Measurements from ENCODE around the gene STAU1. TPM values are rescaled to one million over a fixed set of nuclear protein-coding genes. Genes with fewer than 3 reads are reported as not detected.

Gene STAU1
- total and polyA plus RNA-seq, 8 donors = 18.9 to 62.8 (median 55.3) TPM

GRCh38 chr20:49233226-49233625 is 45.1 kb upstream of the STAU1 start:
- Histone ChIP-seq H3K9me3 (no peaks in the 10 kb centered on the region), H3K27ac (no peak overlapping the region), H3K27me3 (no peaks in the 10 kb centered on the region), H3K4me3 (no peak overlapping the region), H3K4me1 (no peaks in the 10 kb centered on the region), H3K36me3 (peaks cover 0 to 83% (median 53%) of the 10 kb centered on the region in 3 donors)
- intact Hi-C loops (cut with DNase I) = no loop called here
- TF ChIP-seq CTCF (IDR thresholded peaks at IDR 0.05) = no peak
- ATAC-seq (no peak), DNase-seq (no peak), FAIRE-seq (no peak)
- WGBS, 2 donors = 89 to 93% methylated on average over 10 of the region's 10 CpGs

GRCh38 chr20:49231471-49231870 is 43.3 kb upstream of the STAU1 start:
- TF ChIP-seq CTCF (IDR thresholded peaks at IDR 0.05) = no peak
- H3K27me3 ChIP-seq = no peaks in the 10 kb centered on the region
- no peaks in the 10 kb centered on the region for H3K9me3 ChIP-seq
- intact Hi-C loops (cut with DNase I) = no loop called here
- no peak overlapping the region for H3K27ac ChIP-seq
- ATAC-seq (no peak), DNase-seq (no peak), FAIRE-seq (no peak)
- WGBS, 2 donors = 83 to 98% methylated on average over 7 of the region's 7 CpGs
- H3K4me1 ChIP-seq = no peaks in the 10 kb centered on the region
- H3K36me3 ChIP-seq = peaks cover 0 to 75% (median 45%) of the 10 kb centered on the region in 3 donors
- H3K4me3 ChIP-seq = no peak overlapping the region

GRCh38 chr20:49230561-49231133 is 42.5 kb upstream of the STAU1 start:
- Histone ChIP-seq H3K27me3 (no peaks in the 10 kb centered on the region), H3K9me3 (no peaks in the 10 kb centered on the region), H3K36me3 (peaks cover 3 to 78% (median 49%) of the 10 kb centered on the region in 3 donors), H3K27ac (no peak overlapping the region), H3K4me3 (no peak overlapping the region), H3K4me1 (no peaks in the 10 kb centered on the region)
- no peak for TF ChIP-seq CTCF (IDR thresholded peaks at IDR 0.05)
- intact Hi-C loops (cut with DNase I) = no loop called here
- WGBS, 2 donors = 90 to 91% methylated on average over 8 of the region's 8 CpGs
- peak in 3 of 4 donors; percentile 68 to 79 (median 71) for ATAC-seq
- no peak for DNase-seq
- FAIRE-seq = no peak

- 91 to 92% methylated on average over 10 of the region's 10 CpGs for WGBS, 2 donors
- peak in 3 of 4 donors; percentile 17 to 63 (median 59) for ATAC-seq
- Histone ChIP-seq H3K36me3 (peaks cover 4 to 80% (median 54%) of the 10 kb centered on the region in 3 donors), H3K9me3 (no peaks in the 10 kb centered on the region), H3K27me3 (no peaks in the 10 kb centered on the region), H3K27ac (no peak overlapping the region), H3K4me3 (no peak overlapping the region), H3K4me1 (no peaks in the 10 kb centered on the region)
- FAIRE-seq = no peak
- intact Hi-C loops (cut with DNase I) = no loop called here
- no peak for TF ChIP-seq CTCF (IDR thresholded peaks at IDR 0.05)
- DNase-seq = no peak
Observed at GRCh38 chr20:49230021-49230420, 41.9 kb upstream of the STAU1 start.

GRCh38 chr20:49229381-49229780 is 41.2 kb upstream of the STAU1 start:
- no peak overlapping the region for H3K27ac ChIP-seq
- intact Hi-C loops (cut with DNase I) = no loop called here
- ATAC-seq (no peak), DNase-seq (no peak), FAIRE-seq (no peak)
- H3K36me3 ChIP-seq = peaks cover 4 to 80% (median 54%) of the 10 kb centered on the region in 3 donors
- no peaks in the 10 kb centered on the region for H3K4me1 ChIP-seq
- no peak overlapping the region for H3K4me3 ChIP-seq
- no peak for TF ChIP-seq CTCF (IDR thresholded peaks at IDR 0.05)
- 79 to 90% methylated on average over 2 of the region's 2 CpGs for WGBS, 2 donors
- H3K9me3 ChIP-seq = no peaks in the 10 kb centered on the region
- no peaks in the 10 kb centered on the region for H3K27me3 ChIP-seq
